Fibroblast of mammary gland (primary cell): ENCODE data around the gene BCAN.

ENCODE experiments used
- DNase-seq: peaks from one replicate; pipeline ENCODE4 v3.0.0-alpha.2; 2010; ENCODE audit warnings: low read depth
- H3K4me3 ChIP-seq: 2 replicates; pipeline ENCODE4 v1.5.1; 2011; ENCODE audit warnings: low read depth, mild to moderate bottlenecking, low read length, moderate library complexity; ENCODE audit not compliant: control insufficient read depth
- TF ChIP-seq, protein P1 (sequence below): conservative IDR thresholded peaks from 2 replicates; pipeline ENCODE4 v1.5.1; 2011; ENCODE audit warnings: low read depth, low read length, inconsistent platforms; ENCODE audit not compliant: control insufficient read depth, insufficient read depth

Gene BCAN

DNA sequence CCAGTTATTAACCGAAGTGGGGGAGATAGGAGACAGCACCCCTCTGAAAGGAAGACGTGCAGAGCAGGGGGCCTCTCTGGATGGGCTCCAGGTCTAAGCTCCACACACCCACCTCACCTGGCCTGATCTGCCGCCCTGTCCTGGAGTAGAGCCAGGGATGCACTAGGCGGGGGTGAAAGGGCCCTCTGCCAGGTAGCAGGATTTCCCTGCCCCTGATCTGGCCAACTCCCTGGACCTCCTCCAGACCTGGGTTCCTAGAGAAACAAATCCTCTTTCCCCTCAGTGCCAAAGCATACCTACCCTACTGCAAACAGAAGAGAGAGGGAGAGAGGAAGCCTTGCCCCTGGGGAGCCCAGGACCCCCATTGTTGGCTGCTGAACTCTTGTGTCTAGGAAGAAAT lies 61.4 kb downstream of the BCAN start:
- no peak for DNase-seq
- no peak overlapping the region for H3K4me3 ChIP-seq
- TF ChIP-seq, protein P1, sequence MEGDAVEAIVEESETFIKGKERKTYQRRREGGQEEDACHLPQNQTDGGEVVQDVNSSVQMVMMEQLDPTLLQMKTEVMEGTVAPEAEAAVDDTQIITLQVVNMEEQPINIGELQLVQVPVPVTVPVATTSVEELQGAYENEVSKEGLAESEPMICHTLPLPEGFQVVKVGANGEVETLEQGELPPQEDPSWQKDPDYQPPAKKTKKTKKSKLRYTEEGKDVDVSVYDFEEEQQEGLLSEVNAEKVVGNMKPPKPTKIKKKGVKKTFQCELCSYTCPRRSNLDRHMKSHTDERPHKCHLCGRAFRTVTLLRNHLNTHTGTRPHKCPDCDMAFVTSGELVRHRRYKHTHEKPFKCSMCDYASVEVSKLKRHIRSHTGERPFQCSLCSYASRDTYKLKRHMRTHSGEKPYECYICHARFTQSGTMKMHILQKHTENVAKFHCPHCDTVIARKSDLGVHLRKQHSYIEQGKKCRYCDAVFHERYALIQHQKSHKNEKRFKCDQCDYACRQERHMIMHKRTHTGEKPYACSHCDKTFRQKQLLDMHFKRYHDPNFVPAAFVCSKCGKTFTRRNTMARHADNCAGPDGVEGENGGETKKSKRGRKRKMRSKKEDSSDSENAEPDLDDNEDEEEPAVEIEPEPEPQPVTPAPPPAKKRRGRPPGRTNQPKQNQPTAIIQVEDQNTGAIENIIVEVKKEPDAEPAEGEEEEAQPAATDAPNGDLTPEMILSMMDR: no peak

DNA sequence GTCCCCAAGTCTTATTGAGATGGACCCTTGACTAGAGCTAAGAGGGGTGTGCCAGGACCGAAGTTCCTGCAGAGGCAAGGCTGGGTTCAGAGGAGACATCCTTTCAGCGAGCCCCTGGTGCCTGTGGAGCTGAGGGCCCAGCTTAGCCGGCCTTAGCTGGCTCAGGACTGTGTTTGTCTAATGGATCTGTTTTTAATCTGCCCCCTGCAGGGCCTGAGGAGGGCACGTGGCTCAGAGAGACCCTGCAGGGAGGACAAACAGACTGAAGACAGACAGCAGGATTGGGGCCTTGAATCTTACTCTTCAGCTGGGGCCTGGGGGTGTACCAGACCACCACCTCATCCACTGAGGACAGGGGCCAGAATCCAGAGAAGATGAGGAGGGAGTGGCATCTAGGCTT lies 61.8 kb downstream of the BCAN start:
- TF ChIP-seq, protein P1: no peak
- no peak overlapping the region for H3K4me3 ChIP-seq
- no peak for DNase-seq

DNA sequence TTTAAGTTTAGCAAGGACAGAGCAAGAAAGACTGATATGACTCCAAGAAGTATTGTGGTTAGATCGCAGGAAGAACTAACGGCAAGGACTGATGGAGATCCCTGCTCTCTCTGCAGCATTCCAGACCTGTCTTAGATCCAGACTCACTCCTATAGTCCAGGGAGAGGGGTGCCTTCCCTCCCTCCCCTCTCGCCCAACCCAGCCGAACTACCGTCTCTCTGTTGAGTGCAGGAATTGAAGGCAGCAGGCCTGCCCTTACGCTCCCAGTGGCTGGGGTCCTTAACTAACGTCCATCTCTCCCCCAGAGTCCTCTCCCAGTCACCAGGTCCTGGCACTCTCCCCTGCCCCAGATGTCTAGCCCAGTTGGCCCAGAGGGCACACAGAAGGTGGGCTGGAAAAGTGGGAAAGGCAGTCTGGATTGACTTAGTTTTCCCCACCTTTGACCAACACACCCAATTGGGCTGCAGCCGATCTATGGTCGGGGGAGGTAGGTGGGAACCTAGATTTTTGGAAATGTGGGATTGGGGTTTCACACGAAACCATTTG lies 62.3 kb downstream of the BCAN start:
- TF ChIP-seq, protein P1: no peak
- peak overlapping the region; percentile 43 for H3K4me3 ChIP-seq
- DNase-seq: no peak

DNA sequence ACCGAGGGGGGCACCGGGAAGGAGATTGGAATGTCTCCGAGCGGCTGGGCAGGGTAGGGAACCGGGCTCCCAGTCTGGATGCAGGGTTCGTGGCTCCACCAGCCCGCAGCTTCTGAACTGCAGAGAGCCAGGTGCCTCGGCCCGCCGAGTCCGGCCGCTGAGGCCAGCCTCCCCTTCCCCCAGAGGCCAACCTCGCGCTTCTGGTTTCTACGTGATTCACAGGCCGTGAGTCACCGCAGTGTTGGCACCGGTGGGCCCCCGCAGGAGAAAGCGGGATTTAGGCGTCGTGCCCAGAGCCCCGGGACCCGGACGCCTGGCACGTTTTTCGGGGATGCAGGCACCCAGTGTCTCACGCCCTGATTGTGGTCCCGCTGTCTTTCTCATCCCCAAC lies 63.0 kb downstream of the BCAN start:
- DNase-seq: peak; percentile 78
- H3K4me3 ChIP-seq: peak overlapping the region; percentile 43
- TF ChIP-seq, protein P1: no peak

DNA sequence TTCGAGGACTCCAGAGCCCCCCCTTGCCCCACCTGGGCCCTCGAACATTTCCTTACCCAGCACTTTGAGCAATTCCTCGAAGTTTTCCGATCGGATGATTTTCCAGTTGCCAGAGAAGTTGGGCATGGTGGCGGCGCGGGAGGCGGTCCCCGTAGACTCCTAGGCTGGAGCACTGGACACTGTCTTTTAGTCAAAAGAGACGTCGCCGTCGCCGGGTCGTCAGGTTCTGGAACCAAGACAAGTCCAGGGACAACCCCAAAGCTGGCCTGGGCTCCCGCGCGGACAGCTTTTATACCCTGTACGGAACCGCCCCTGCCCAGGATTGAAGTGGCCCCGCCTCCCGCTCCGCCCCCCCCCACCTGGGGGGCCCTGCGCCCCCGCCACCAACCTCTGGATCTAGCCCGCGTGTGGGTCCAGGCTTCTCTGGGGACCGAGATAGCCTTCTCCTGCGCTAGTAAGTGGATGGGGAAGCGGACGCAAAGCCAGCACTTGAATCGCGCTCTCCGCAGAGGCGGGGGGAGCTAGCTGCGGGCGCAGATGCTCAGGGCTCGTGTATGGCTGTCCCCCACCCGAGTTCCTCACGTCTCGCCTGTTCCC lies 63.5 kb downstream of the BCAN start, which contains the start of gene CRABP2:
CRABP2 (minus strand) TSS at position 263 of the 597 bp plus-strand sequence; CDS start at position 126, 137 bp downstream.
- H3K4me3 ChIP-seq: peak within 1 kb of the TSS; percentile 43
- peak; percentile 28 for DNase-seq
- TF ChIP-seq, protein P1: no peak

DNA sequence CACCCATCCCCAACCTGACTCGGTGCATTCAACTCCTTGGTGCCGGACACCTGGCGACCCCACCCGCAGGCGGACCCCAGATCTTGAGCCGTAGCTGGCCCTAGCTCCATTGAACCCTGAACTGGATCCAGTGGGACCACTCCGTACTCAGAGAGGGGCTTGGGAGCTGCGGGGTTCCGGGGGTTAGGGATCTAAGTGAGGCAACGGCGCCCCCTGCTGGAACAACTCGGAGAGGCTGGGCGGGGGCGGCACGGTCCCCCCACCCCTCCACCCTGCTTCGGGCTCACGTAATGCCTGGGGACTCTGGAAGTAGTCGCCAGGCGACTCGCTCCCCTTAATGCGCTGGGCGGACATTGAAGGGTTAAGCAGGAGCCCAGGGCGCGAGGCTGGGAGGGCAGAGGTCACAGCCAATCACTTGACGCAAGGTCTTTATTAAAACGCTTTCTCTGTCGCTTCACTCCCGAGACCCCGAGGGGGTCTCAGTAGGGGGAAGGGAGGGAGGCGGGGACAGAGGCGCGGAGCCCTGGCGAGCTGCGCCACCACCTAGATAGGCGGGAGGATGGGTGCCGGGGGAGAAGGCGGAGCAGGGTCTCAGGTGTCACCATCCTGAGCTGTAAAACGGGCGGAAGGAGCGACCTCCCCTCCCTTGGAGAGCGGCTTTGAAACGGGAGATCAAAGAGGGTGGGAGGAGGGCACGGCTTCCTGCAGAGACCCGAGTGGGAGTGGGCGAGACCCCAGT lies 64.2 kb downstream of the BCAN start:
- DNase-seq: peak; percentile 67
- H3K4me3 ChIP-seq: peak overlapping the region; percentile 43
- TF ChIP-seq, protein P1: peak; percentile 58
